LoVo (cell line): Measurements from ENCODE around the gene BSND.

Source experiments
- DNase-seq: peaks from one replicate; pipeline ENCODE4 v3.0.0-alpha.2; 2016; ENCODE audit warnings: low spot score

BSND gene

GRCh38 chr1:54975356-54976108, 23.2 kb upstream of the BSND start:
- no peak for DNase-seq

- no peak for DNase-seq
Measured at GRCh38 chr1:54976747-54977146, 22.0 kb upstream of the BSND start.

- no peak for DNase-seq
Measured at GRCh38 chr1:54977533-54978297, 21.0 kb upstream of the BSND start.

- no peak for DNase-seq
Measured at GRCh38 chr1:54978528-54979326, 20.0 kb upstream of the BSND start.

- DNase-seq = no peak
Measured at GRCh38 chr1:54979327-54979891, 19.3 kb upstream of the BSND start.

- no peak for DNase-seq
Measured at GRCh38 chr1:54980046-54980527, 18.6 kb upstream of the BSND start.

- peak; percentile 8 for DNase-seq
Measured at GRCh38 chr1:54980528-54981241, 18.0 kb upstream of the BSND start, which contains the start of gene TMEM61. Gene TMEM61 (plus strand): TSS chr1:54980628. CDS start chr1:54981066, 438 bp downstream.

- DNase-seq = no peak
Measured at GRCh38 chr1:54981466-54981865, 17.3 kb upstream of the BSND start.

GRCh38 chr1:54982739-54983138, 16.0 kb upstream of the BSND start:
- DNase-seq = no peak

- DNase-seq = no peak
Measured at GRCh38 chr1:54984131-54984842, 14.4 kb upstream of the BSND start.

GRCh38 chr1:54985556-54985955, 13.2 kb upstream of the BSND start:
- no peak for DNase-seq

GRCh38 chr1:54986025-54986424, 12.7 kb upstream of the BSND start:
- no peak for DNase-seq

GRCh38 chr1:54986533-54986932, 12.2 kb upstream of the BSND start:
- no peak for DNase-seq

GRCh38 chr1:54987427-54987826, 11.3 kb upstream of the BSND start:
- no peak for DNase-seq

- DNase-seq = no peak
Measured at GRCh38 chr1:54987919-54988705, 10.6 kb upstream of the BSND start.

- no peak for DNase-seq
Measured at GRCh38 chr1:54988975-54989374, 9.8 kb upstream of the BSND start.

GRCh38 chr1:54989473-54989872, 9.3 kb upstream of the BSND start:
- DNase-seq = no peak

GRCh38 chr1:54989968-54990810, 8.5 kb upstream of the BSND start:
- DNase-seq = no peak

- no peak for DNase-seq
Measured at GRCh38 chr1:54990916-54991315, 7.8 kb upstream of the BSND start.
